Fibroblast of mammary gland (primary cell): ENCODE measurements around the gene TREM1.
"Not testable (repeated sequence)": the region's sequence is repeated elsewhere in the genome, so short reads cannot be mapped to it uniquely, and the experiment has no call there.

ENCODE experiments used
- DNase-seq: peaks from one replicate; pipeline ENCODE4 v3.0.0-alpha.2; 2010; ENCODE audit warnings: low read depth
- H3K4me3 ChIP-seq: 2 replicates; pipeline ENCODE4 v1.5.1; 2011; ENCODE audit warnings: low read depth, mild to moderate bottlenecking, low read length, moderate library complexity; ENCODE audit not compliant: control insufficient read depth
- TF ChIP-seq, protein P1 (sequence below): conservative IDR thresholded peaks from 2 replicates; pipeline ENCODE4 v1.5.1; 2011; ENCODE audit warnings: low read depth, low read length, inconsistent platforms; ENCODE audit not compliant: control insufficient read depth, insufficient read depth

The TREM1 gene

GRCh38 chr6:41255110-41255509, 31.4 kb downstream of the TREM1 start:
- DNase-seq, result no peak
- H3K4me3 ChIP-seq, result no peak overlapping the region
- TF ChIP-seq, protein P1, sequence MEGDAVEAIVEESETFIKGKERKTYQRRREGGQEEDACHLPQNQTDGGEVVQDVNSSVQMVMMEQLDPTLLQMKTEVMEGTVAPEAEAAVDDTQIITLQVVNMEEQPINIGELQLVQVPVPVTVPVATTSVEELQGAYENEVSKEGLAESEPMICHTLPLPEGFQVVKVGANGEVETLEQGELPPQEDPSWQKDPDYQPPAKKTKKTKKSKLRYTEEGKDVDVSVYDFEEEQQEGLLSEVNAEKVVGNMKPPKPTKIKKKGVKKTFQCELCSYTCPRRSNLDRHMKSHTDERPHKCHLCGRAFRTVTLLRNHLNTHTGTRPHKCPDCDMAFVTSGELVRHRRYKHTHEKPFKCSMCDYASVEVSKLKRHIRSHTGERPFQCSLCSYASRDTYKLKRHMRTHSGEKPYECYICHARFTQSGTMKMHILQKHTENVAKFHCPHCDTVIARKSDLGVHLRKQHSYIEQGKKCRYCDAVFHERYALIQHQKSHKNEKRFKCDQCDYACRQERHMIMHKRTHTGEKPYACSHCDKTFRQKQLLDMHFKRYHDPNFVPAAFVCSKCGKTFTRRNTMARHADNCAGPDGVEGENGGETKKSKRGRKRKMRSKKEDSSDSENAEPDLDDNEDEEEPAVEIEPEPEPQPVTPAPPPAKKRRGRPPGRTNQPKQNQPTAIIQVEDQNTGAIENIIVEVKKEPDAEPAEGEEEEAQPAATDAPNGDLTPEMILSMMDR, result no peak

- TF ChIP-seq, protein P1, result no peak
- H3K4me3 ChIP-seq, result no peak overlapping the region
- no peak for DNase-seq
Observed at GRCh38 chr6:41252401-41253169, 33.9 kb downstream of the TREM1 start.

- no peak overlapping the region for H3K4me3 ChIP-seq
- TF ChIP-seq, protein P1, result no peak
- no peak for DNase-seq
Observed at GRCh38 chr6:41247882-41248705, 38.4 kb downstream of the TREM1 start.

- DNase-seq, result no peak
- H3K4me3 ChIP-seq, result no peak overlapping the region
- TF ChIP-seq, protein P1, result no peak
Observed at GRCh38 chr6:41247288-41247865, 39.1 kb downstream of the TREM1 start.

DNA sequence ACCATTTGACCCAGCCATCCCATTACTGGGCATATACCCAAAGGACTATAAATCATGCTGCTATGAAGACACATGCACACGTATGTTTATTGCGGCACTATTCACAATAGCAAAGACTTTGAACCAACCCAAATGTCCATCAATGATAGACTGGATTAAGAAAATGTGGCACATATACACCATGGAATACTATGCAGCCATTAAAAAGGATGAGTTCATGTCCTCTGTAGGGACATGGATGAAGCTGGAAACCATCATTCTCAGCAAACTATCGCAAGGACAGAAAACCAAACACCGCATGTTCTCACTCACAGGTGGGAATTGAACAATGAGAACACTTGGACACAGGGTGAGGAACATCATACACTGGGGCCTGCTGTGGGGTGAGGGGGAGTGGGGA, 40.0 kb downstream of the TREM1 start:
- not testable (repeated sequence) for H3K4me3 ChIP-seq, DNase-seq

- H3K4me3 ChIP-seq, result no peak overlapping the region
- DNase-seq, result no peak
- TF ChIP-seq, protein P1, result no peak
Observed at GRCh38 chr6:41239467-41240159, 46.9 kb downstream of the TREM1 start.
